ENCODE measurements around the gene DVL1.

The DVL1 gene

DNA sequence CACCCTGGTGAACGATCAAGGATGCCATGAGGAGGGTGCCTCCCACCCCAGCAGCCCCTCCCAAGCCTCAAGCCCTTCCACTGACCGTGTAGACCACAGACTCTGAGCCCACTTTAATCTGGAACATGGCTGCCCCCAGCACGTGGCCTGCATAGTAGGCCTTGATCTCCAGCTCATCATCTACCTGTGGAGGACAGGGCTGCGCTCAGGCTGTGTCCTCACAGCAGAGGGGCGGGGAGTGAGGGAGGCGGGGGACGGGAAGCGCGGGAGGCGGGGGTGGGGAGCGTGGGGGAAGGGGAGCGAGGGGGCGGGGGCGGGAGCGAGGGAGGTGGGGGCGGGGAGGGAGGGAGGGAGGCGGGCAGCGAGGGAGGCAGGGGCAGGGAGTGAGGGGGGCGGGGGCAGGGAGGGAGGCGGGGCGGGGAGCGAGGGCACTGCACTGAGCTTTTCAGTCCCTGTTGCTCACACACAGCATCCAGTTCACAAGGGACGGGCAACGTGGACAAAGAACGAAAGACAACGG, 33.7 kb downstream of the DVL1 start:
- H3K4me3 ChIP-seq (replicated peaks; ENCODE audit: low read depth, low read length): no peak overlapping the region
- no peak for TF ChIP-seq CTCF (IDR thresholded peaks at IDR 0.05; ENCODE audit: low read depth, low read length, missing control alignments)

DNA sequence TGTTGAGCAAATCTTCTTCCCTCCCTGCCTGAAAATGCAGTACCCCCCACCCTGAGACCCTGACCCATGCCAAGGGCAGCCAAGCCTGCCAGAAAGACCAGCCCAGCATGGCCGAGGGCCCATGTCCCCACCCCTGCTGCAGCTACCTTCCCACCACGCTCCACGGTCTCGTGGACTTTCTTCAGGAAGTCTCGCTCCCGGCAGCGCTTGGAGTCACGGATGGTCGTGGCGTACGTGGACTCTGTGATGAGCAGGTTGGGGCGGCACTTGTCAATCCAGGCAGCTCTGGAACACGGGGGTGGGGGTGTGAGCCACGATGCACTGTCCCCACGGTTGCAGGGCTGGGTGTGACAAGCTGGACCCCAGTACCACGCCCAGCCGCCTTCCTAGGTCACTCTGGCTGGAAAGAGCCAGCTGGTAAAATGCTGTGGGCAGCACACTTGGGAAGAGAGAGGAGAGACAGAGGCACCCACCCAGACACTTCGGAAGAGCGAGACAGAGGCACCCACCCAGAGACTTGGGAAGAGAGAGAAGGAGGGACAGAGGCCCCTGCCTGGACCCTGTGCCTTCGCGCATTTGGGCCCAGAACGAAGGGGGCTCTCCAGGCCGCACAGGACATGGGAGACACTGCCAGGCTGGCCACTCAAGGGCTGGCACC, 34.4 kb downstream of the DVL1 start:
- no peak overlapping the region for H3K4me3 ChIP-seq (replicated peaks; ENCODE audit: low read depth, low read length)

More for the DNA sequence above, 33.7 kb downstream of the DVL1 start:
- DNase-seq (ENCODE audit: extremely low read depth, low read depth): no peak

GRCh38 chr1:1314237-1314586, 35.0 kb downstream of the DVL1 start:
- no peak for DNase-seq (ENCODE audit: extremely low read depth, low read depth)
- no peak overlapping the region for H3K4me3 ChIP-seq (replicated peaks; ENCODE audit: low read depth, low read length)
- no peak for TF ChIP-seq CTCF (IDR thresholded peaks at IDR 0.05; ENCODE audit: low read depth, low read length, missing control alignments)

More for the DNA sequence above, 34.4 kb downstream of the DVL1 start:
- no peak for DNase-seq (ENCODE audit: extremely low read depth, low read depth)
- no peak for TF ChIP-seq CTCF (IDR thresholded peaks at IDR 0.05; ENCODE audit: low read depth, low read length, missing control alignments)

GRCh38 chr1:1313500-1314236, 35.5 kb downstream of the DVL1 start:
- no peak for TF ChIP-seq CTCF (IDR thresholded peaks at IDR 0.05; ENCODE audit: low read depth, low read length, missing control alignments)
- no peak for DNase-seq (ENCODE audit: extremely low read depth, low read depth)
- H3K4me3 ChIP-seq (replicated peaks; ENCODE audit: low read depth, low read length): no peak overlapping the region

GRCh38 chr1:1312450-1313314, 36.5 kb downstream of the DVL1 start:
- H3K4me3 ChIP-seq (replicated peaks; ENCODE audit: low read depth, low read length): no peak overlapping the region
- no peak for DNase-seq (ENCODE audit: extremely low read depth, low read depth)
- no peak for TF ChIP-seq CTCF (IDR thresholded peaks at IDR 0.05; ENCODE audit: low read depth, low read length, missing control alignments)

All from HFF-Myc (cell line).